Caco-2 (cell line): ENCODE results near the gene MORN1. TPM values are rescaled to one million over a fixed set of nuclear protein-coding genes. Genes with fewer than 3 reads are reported as not detected.

Experiments
- BruUV-seq: library from RNA; stranded (reverse); fragments of 400-500 nt; replicated peaks from 2 replicates; lab custom pipeline; 2021; lab: Mats Ljungman, UMichigan
- CTCF ChIA-PET: fragments of 300-600 bp; sonication (Branson Sonifier 250); formaldehyde crosslinking; loops from one replicate; lab custom pipeline; 2022; ENCODE audit warnings: antibody characterized with exemption; lab: Charles Lee
- POLR2A ChIA-PET: fragments of 300-600 bp; sonication (Branson Sonifier 250); formaldehyde crosslinking; loops from one replicate; lab custom pipeline; 2022; ENCODE audit warnings: antibody characterized with exemption; lab: Charles Lee
- DNase-seq, 2 experiments: peaks; one replicate each; pipeline versions ENCODE4 v3.0.0 to v3.0.0-alpha.2; 2020 to 2022
- H3K27me3 ChIP-seq: replicated peaks from 2 replicates; pipeline ENCODE4 v1.6.0; 2011; ENCODE audit warnings: low read length; ENCODE audit not compliant: control insufficient read depth, insufficient read depth
- H3K36me3 ChIP-seq: 2 replicates; pipeline ENCODE4 v1.5.1; 2011; ENCODE audit warnings: low read length; ENCODE audit not compliant: control insufficient read depth, insufficient read depth
- H3K4me1 ChIP-seq: fragments of 250-450 bp; sonication (Bioruptor Pico); 2 replicates; pipeline ENCODE4 v1.5.1; 2020; ENCODE audit warnings: mild to moderate bottlenecking
- H3K4me3 ChIP-seq: 2 replicates; pipeline ENCODE4 v1.5.1; 2011; ENCODE audit warnings: low read depth, mild to moderate bottlenecking, control low read depth, low read length
- H3K9me3 ChIP-seq: fragments of 250-450 bp; sonication (Bioruptor Pico); 2 replicates; pipeline ENCODE4 v1.5.1; 2020; ENCODE audit warnings: mild to moderate bottlenecking, moderate library complexity
- H3K27ac Mint-ChIP-seq: one replicate; pipeline ENCODE4 v1.8.0; 2022; ENCODE audit warnings: mixed read lengths; ENCODE audit not compliant: unreplicated experiment
- H3K27me3 Mint-ChIP-seq: one replicate; pipeline ENCODE4 v1.8.0; 2022; ENCODE audit warnings: mixed read lengths; ENCODE audit not compliant: insufficient read depth, unreplicated experiment
- H3K36me3 Mint-ChIP-seq: one replicate; pipeline ENCODE4 v1.8.0; 2022; ENCODE audit warnings: mild to moderate bottlenecking, mixed read lengths; ENCODE audit not compliant: insufficient read depth, unreplicated experiment
- H3K4me1 Mint-ChIP-seq: one replicate; pipeline ENCODE4 v1.8.0; 2022; ENCODE audit warnings: low read depth, mixed read lengths; ENCODE audit not compliant: unreplicated experiment
- H3K4me3 Mint-ChIP-seq: one replicate; pipeline ENCODE4 v1.8.0; 2022; ENCODE audit warnings: mild to moderate bottlenecking, moderate library complexity, mixed read lengths; ENCODE audit not compliant: unreplicated experiment
- H3K9me3 Mint-ChIP-seq: one replicate; pipeline ENCODE4 v1.8.0; 2022; ENCODE audit warnings: mixed read lengths; ENCODE audit not compliant: unreplicated experiment
- CTCF ChIP-seq, 2 experiments: fragments of 200-600 bp in 1 of 2; IDR thresholded peaks; 1 replicate in 1 of 2; 2 replicates in 1 of 2; pipeline versions ENCODE4 v1.5.1 to v1.8.0; 2011 to 2022; ENCODE audit warnings: antibody characterized with exemption in 1 of 2, control low read depth in 1 of 2, inconsistent platforms in 1 of 2, low read depth in 1 of 2, low read length in 1 of 2, mild to moderate bottlenecking in 1 of 2, moderate library complexity in 1 of 2; ENCODE audit not compliant: insufficient read depth in 1 of 2, severe bottlenecking in 1 of 2, unreplicated experiment in 1 of 2
- intact Hi-C: fragments of 100-400 bp; cut with micrococcal nuclease; formaldehyde crosslinking; loops from one replicate; pipeline ENCODE4 v1.10.0; 2022; ENCODE audit not compliant: unreplicated experiment
- total RNA-seq: library from RNA; stranded (reverse); gene quantifications from 2 replicates; pipeline ENCODE4 v1.2.3, GENCODE V29; 2022

MORN1 gene
- total RNA-seq, 1 experiment from 2014 or later, result 8.6 TPM

- Mint-ChIP-seq H3K4me1 (no peaks in the 10 kb centered on the region), H3K36me3 (peaks cover 22% of the 10 kb centered on the region), H3K27ac (no peak overlapping the region), H3K9me3 (no peaks in the 10 kb centered on the region), H3K4me3 (no peak overlapping the region), H3K27me3 (no peaks in the 10 kb centered on the region)
- Histone ChIP-seq H3K27me3 (no peaks in the 10 kb centered on the region), H3K4me3 (no peak overlapping the region), H3K9me3 (no peaks in the 10 kb centered on the region), H3K36me3 (no peaks in the 10 kb centered on the region), H3K4me1 (no peaks in the 10 kb centered on the region)
- TF ChIP-seq CTCF (IDR thresholded peaks at IDR 0.05; ENCODE audit: insufficient read depth in 1 of 2, low read depth in 1 of 2, low read length in 1 of 2, severe bottlenecking in 1 of 2, unreplicated experiment in 1 of 2), result no peak
- intact Hi-C loops, result no loop called here
- ChIA-PET CTCF (no interaction called here), POLR2A (no interaction called here)
- no TSS peak for BruUV-seq
- no peak for DNase-seq
Observed at GRCh38 chr1:2283371-2283990, 107.9 kb downstream of the MORN1 start.

GRCh38 chr1:2282556-2283270 is 108.6 kb downstream of the MORN1 start:
- no TSS peak for BruUV-seq
- POLR2A ChIA-PET, result no interaction called here
- Histone ChIP-seq H3K36me3 (peaks cover under 1% of the 10 kb centered on the region; the same call in 1 of the 2 replicates), H3K27me3 (no peaks in the 10 kb centered on the region), H3K4me3 (no peak overlapping the region), H3K4me1 (no peaks in the 10 kb centered on the region), H3K9me3 (no peaks in the 10 kb centered on the region)
- Mint-ChIP-seq H3K27ac (no peak overlapping the region), H3K9me3 (no peaks in the 10 kb centered on the region), H3K4me3 (no peak overlapping the region), H3K4me1 (no peaks in the 10 kb centered on the region), H3K36me3 (peaks cover 23% of the 10 kb centered on the region), H3K27me3 (no peaks in the 10 kb centered on the region)
- intact Hi-C loops, result no loop called here
- no peak for DNase-seq
- no peak for TF ChIP-seq CTCF (IDR thresholded peaks at IDR 0.05; ENCODE audit: insufficient read depth in 1 of 2, low read depth in 1 of 2, low read length in 1 of 2, severe bottlenecking in 1 of 2, unreplicated experiment in 1 of 2)
- CTCF ChIA-PET, result no interaction called here

- no peak overlapping the region for H3K4me3 ChIP-seq
- H3K4me3 Mint-ChIP-seq, result no peak overlapping the region
- POLR2A ChIA-PET, result no interaction called here
- H3K36me3 ChIP-seq, result peaks cover 2% of the 10 kb centered on the region; the same call in 1 of the 2 replicates
- peaks cover 32% of the 10 kb centered on the region for H3K36me3 Mint-ChIP-seq
- no TSS peak for BruUV-seq
- H3K4me1 Mint-ChIP-seq, result no peaks in the 10 kb centered on the region
- CTCF ChIA-PET, result no interaction called here
- no peaks in the 10 kb centered on the region for H3K9me3 ChIP-seq
- H3K27ac Mint-ChIP-seq, result no peak overlapping the region
- H3K4me1 ChIP-seq, result peaks cover 8% of the 10 kb centered on the region; the same call in 1 of the 2 replicates
- intact Hi-C loops, result no loop called here
- no peak for TF ChIP-seq CTCF (IDR thresholded peaks at IDR 0.05; ENCODE audit: insufficient read depth in 1 of 2, low read depth in 1 of 2, low read length in 1 of 2, severe bottlenecking in 1 of 2, unreplicated experiment in 1 of 2)
- DNase-seq, result no peak
- no peaks in the 10 kb centered on the region for H3K9me3 Mint-ChIP-seq
- H3K27me3 Mint-ChIP-seq, result no peaks in the 10 kb centered on the region
- H3K27me3 ChIP-seq, result no peaks in the 10 kb centered on the region
Observed at GRCh38 chr1:2279817-2280216, 111.5 kb downstream of the MORN1 start.
